ENCODE measurements around the gene GDPD3. TPM values are rescaled to one million over a fixed set of nuclear protein-coding genes. Genes with fewer than 3 reads are reported as not detected.

GDPD3 gene
- total RNA-seq, 1 donor from 2014 or later = 19.7 TPM

GRCh38 chr16:30092373-30093010, 20.8 kb downstream of the GDPD3 start:
- Mint-ChIP-seq H3K9me3 (peaks cover 6% of the 10 kb centered on the region), H3K4me1 (ENCODE audit: unreplicated experiment) (peaks cover 46% of the 10 kb centered on the region), H3K27ac (peak overlapping the region; percentile 91), H3K4me3 (peak overlapping the region; percentile 90), H3K27me3 (no peaks in the 10 kb centered on the region), H3K36me3 (peaks cover 15% of the 10 kb centered on the region)
- peak; percentile 86 for DNase-seq (ENCODE audit: extremely low spot score, unreplicated experiment)
- peak; percentile 76 for TF ChIP-seq CTCF (conservative IDR thresholded peaks at IDR 0.05)

GRCh38 chr16:30091474-30092372, 21.6 kb downstream of the GDPD3 start, which contains the start of gene TBX6:
TSS of gene TBX6 (minus strand) at chr16:30091924. CDS start at chr16:30091193, 731 bp downstream.
- Mint-ChIP-seq H3K4me1 (ENCODE audit: unreplicated experiment) (peaks cover 46% of the 10 kb centered on the region), H3K4me3 (peak within 1 kb of the TSS; percentile 90), H3K27me3 (no peaks in the 10 kb centered on the region), H3K27ac (peak within 1 kb of the TSS; percentile 94), H3K9me3 (no peaks in the 10 kb centered on the region), H3K36me3 (peaks cover 20% of the 10 kb centered on the region)
- TF ChIP-seq CTCF (conservative IDR thresholded peaks at IDR 0.05) = peak; percentile 73
- peak; percentile 96 for DNase-seq (ENCODE audit: extremely low spot score, unreplicated experiment)

GRCh38 chr16:30090610-30091331, 22.6 kb downstream of the GDPD3 start:
- Mint-ChIP-seq H3K27ac (peak overlapping the region; percentile 94), H3K36me3 (peaks cover 20% of the 10 kb centered on the region), H3K4me3 (peak overlapping the region; percentile 80), H3K9me3 (no peaks in the 10 kb centered on the region), H3K27me3 (no peaks in the 10 kb centered on the region), H3K4me1 (ENCODE audit: unreplicated experiment) (peaks cover 46% of the 10 kb centered on the region)
- TF ChIP-seq CTCF (conservative IDR thresholded peaks at IDR 0.05) = no peak
- no peak for DNase-seq (ENCODE audit: extremely low spot score, unreplicated experiment)

- no peaks in the 10 kb centered on the region for H3K27me3 Mint-ChIP-seq
- peak overlapping the region; percentile 80 for H3K4me3 Mint-ChIP-seq
- peak overlapping the region; percentile 94 for H3K27ac Mint-ChIP-seq
- no peak for DNase-seq (ENCODE audit: extremely low spot score, unreplicated experiment)
- H3K9me3 Mint-ChIP-seq = no peaks in the 10 kb centered on the region
- H3K4me1 Mint-ChIP-seq (ENCODE audit: unreplicated experiment) = peaks cover 36% of the 10 kb centered on the region
- TF ChIP-seq CTCF (conservative IDR thresholded peaks at IDR 0.05) = no peak
- peaks cover 14% of the 10 kb centered on the region for H3K36me3 Mint-ChIP-seq
These were observed 24.3 kb downstream of the GDPD3 start for GRCh38 chr16:30088832-30089624.
